Endodermal cell (in vitro differentiated cells): ENCODE measurements around the gene CACNA2D2. TPM values are rescaled to one million over a fixed set of nuclear protein-coding genes. Genes with fewer than 3 reads are reported as not detected.

Experiments used
- DNase-seq: peaks from one replicate; pipeline ENCODE4 v3.0.0-alpha.2; 2017
- H3K27ac ChIP-seq: 2 replicates; pipeline ENCODE4 v1.5.1; 2013; ENCODE audit warnings: mild to moderate bottlenecking, low read depth, low read length, moderate library complexity
- H3K27me3 ChIP-seq: 2 replicates; pipeline ENCODE4 v1.6.1; 2013; ENCODE audit warnings: mild to moderate bottlenecking, low read length, moderate library complexity; ENCODE audit not compliant: insufficient read depth, control insufficient read depth, poor library complexity, severe bottlenecking
- H3K36me3 ChIP-seq: 2 replicates; pipeline ENCODE4 v1.7.0; 2013; ENCODE audit warnings: mild to moderate bottlenecking, low read length, moderate library complexity; ENCODE audit not compliant: control insufficient read depth, insufficient read depth
- H3K4me1 ChIP-seq: one replicate; pipeline ENCODE4 v1.7.0; 2013; ENCODE audit warnings: low read length; ENCODE audit not compliant: control insufficient read depth, insufficient read depth
- H3K4me3 ChIP-seq: 2 replicates; pipeline ENCODE4 v1.5.1; 2013; ENCODE audit warnings: mild to moderate bottlenecking, low read length, moderate library complexity
- H3K9ac ChIP-seq: 2 replicates; pipeline ENCODE4 v1.6.1; 2013; ENCODE audit warnings: mild to moderate bottlenecking, low read length, moderate library complexity; ENCODE audit not compliant: poor library complexity, severe bottlenecking; ENCODE audit errors: extremely low read depth
- H3K9me3 ChIP-seq: 2 replicates; pipeline ENCODE4 v1.6.1; 2013; ENCODE audit warnings: mild to moderate bottlenecking, low read length, moderate library complexity; ENCODE audit not compliant: control insufficient read depth
- H3K27ac Mint-ChIP-seq: 2 replicates; pipeline ENCODE4 v1.8.0; 2020; ENCODE audit warnings: mixed read lengths
- H3K27me3 Mint-ChIP-seq: 2 replicates; pipeline ENCODE4 v1.8.0; 2021; ENCODE audit warnings: mild to moderate bottlenecking, mixed read lengths; ENCODE audit not compliant: insufficient read depth
- H3K36me3 Mint-ChIP-seq: 2 replicates; pipeline ENCODE4 v1.8.0; 2020; ENCODE audit warnings: low read depth, mixed read lengths
- H3K4me1 Mint-ChIP-seq: 2 replicates; pipeline ENCODE4 v1.8.0; 2020; ENCODE audit warnings: mixed read lengths
- H3K4me3 Mint-ChIP-seq: 2 replicates; pipeline ENCODE4 v1.8.0; 2020; ENCODE audit warnings: mild to moderate bottlenecking, moderate library complexity, mixed read lengths
- H3K9me3 Mint-ChIP-seq: 2 replicates; pipeline ENCODE4 v1.8.0; 2020; ENCODE audit warnings: mild to moderate bottlenecking, mixed read lengths
- CTCF ChIP-seq: fragments of 200-600 bp; sonication (generic); conservative IDR thresholded peaks from 2 replicates; pipeline ENCODE4 v1.5.0; 2021; ENCODE audit warnings: antibody characterized with exemption, mild to moderate bottlenecking
- WGBS, 2 experiments: methylation state at CpG; one replicate each; pipeline versions ENCODE4 v1.1.5 to v1.1.7; 2013; ENCODE audit warnings: missing lambda C conversion rate in 2 of 2, mixed read lengths in 1 of 2; ENCODE audit not compliant: insufficient coverage in 1 of 2, insufficient read length in 1 of 2; 5-methylcytosine and 5-hydroxymethylcytosine counted together
- total RNA-seq, 2 donors: library from RNA; stranded (reverse); fragmentation: NEBNext Ultra II Directional in 1 of 2; extraction: Animal tissue kit (Norgen Biotek cat#: 25700) in 1 of 2; gene quantifications; 2 replicates in 1 of 2; 3 replicates in 1 of 2; pipeline ENCODE4 v1.2.1, GENCODE V29; 2021

Gene CACNA2D2
- total RNA-seq, 2 donors from 2014 or later, result 17.6 to 20.7 TPM

GRCh38 chr3:50478671-50479260 is 24.7 kb downstream of the CACNA2D2 start:
- no peak overlapping the region for H3K27ac ChIP-seq
- peaks cover 7% of the 10 kb centered on the region for H3K4me1 ChIP-seq
- Mint-ChIP-seq H3K27me3 (no peaks in the 10 kb centered on the region), H3K27ac (no peak overlapping the region), H3K4me1 (peaks cover 3% of the 10 kb centered on the region), H3K4me3 (no peak overlapping the region), H3K9me3 (no peaks in the 10 kb centered on the region), H3K36me3 (no peaks in the 10 kb centered on the region)
- no peak overlapping the region for H3K4me3 ChIP-seq
- no peaks in the 10 kb centered on the region for H3K36me3 ChIP-seq
- DNase-seq, result no peak
- WGBS, 2 experiments, result 92 to 94% methylated on average over 2 of the region's 2 CpGs
- no peaks in the 10 kb centered on the region for H3K9me3 ChIP-seq
- H3K9ac ChIP-seq, result no peak overlapping the region
- no peaks in the 10 kb centered on the region for H3K27me3 ChIP-seq
- no peak for TF ChIP-seq CTCF

- WGBS, 2 experiments, result 87 to 100% methylated on average over 1 to 7 of the region's 7 CpGs
- Mint-ChIP-seq H3K4me1 (peaks cover 3% of the 10 kb centered on the region), H3K27me3 (no peaks in the 10 kb centered on the region), H3K36me3 (no peaks in the 10 kb centered on the region), H3K27ac (no peak overlapping the region), H3K9me3 (no peaks in the 10 kb centered on the region), H3K4me3 (no peak overlapping the region)
- Histone ChIP-seq H3K36me3 (no peaks in the 10 kb centered on the region), H3K9ac (no peak overlapping the region), H3K27ac (no peak overlapping the region), H3K4me1 (peaks cover 7% of the 10 kb centered on the region), H3K27me3 (no peaks in the 10 kb centered on the region), H3K9me3 (no peaks in the 10 kb centered on the region), H3K4me3 (no peak overlapping the region)
- no peak for DNase-seq
- TF ChIP-seq CTCF, result no peak
Measured at GRCh38 chr3:50478051-50478450, 25.4 kb downstream of the CACNA2D2 start.

- Histone ChIP-seq H3K27me3 (no peaks in the 10 kb centered on the region), H3K27ac (no peak overlapping the region), H3K9ac (no peak overlapping the region), H3K36me3 (no peaks in the 10 kb centered on the region), H3K4me1 (peaks cover 5% of the 10 kb centered on the region), H3K4me3 (no peak overlapping the region), H3K9me3 (no peaks in the 10 kb centered on the region)
- Mint-ChIP-seq H3K9me3 (no peaks in the 10 kb centered on the region), H3K27ac (no peak overlapping the region), H3K4me3 (no peak overlapping the region), H3K4me1 (peaks cover 3% of the 10 kb centered on the region), H3K36me3 (no peaks in the 10 kb centered on the region), H3K27me3 (no peaks in the 10 kb centered on the region)
- WGBS, 2 experiments, result 94 to 95% methylated on average over 12 of the region's 12 CpGs
- DNase-seq, result no peak
- TF ChIP-seq CTCF, result no peak
Measured at GRCh38 chr3:50475348-50475747, 28.1 kb downstream of the CACNA2D2 start.
